IMR-90 (cell line): Measurements from ENCODE around the gene DOCK10. TPM values are rescaled to one million over a fixed set of nuclear protein-coding genes. Genes with fewer than 3 reads are reported as not detected.
A peak's percentile ranks its signal among the peaks of the same experiment; 100 is the strongest.

Experiments
- ATAC-seq: fragments of 200-7000 bp; cut with Tn5 transposase; 2 replicates; pipeline ENCODE4 v1.9.1; 2020; ENCODE audit warnings: low read depth, mild to moderate bottlenecking, moderate library complexity
- BruUV-seq: library from RNA; stranded (reverse); fragments of 400-500 nt; replicated peaks from 2 replicates; lab custom pipeline; 2021; lab: Mats Ljungman, UMichigan
- CTCF ChIA-PET: fragments of 300-600 bp; formaldehyde crosslinking; extraction: SDS; loops from one replicate; lab custom pipeline; 2021; ENCODE audit warnings: antibody characterized with exemption; lab: Yijun Ruan, JAX
- POLR2A ChIA-PET: fragments of 300-600 bp; sonication (Branson Sonifier 250); formaldehyde crosslinking; loops from one replicate; lab custom pipeline; 2022; ENCODE audit warnings: antibody characterized with exemption; ENCODE audit not compliant: unreplicated experiment; lab: Charles Lee
- DNase-seq: peaks from one replicate; pipeline ENCODE4 v3.0.0; 2013
- H2AFZ ChIP-seq: replicated peaks from 2 replicates; pipeline ENCODE3; 2013; ENCODE audit warnings: low read length, mild to moderate bottlenecking; ENCODE audit not compliant: poor library complexity
- H2AK5ac ChIP-seq: 2 replicates; pipeline ENCODE4 v1.6.1; 2013; ENCODE audit warnings: low read depth, low read length, inconsistent platforms
- H2AK9ac ChIP-seq: replicated peaks from 2 replicates; pipeline ENCODE3; 2013; ENCODE audit warnings: mild to moderate bottlenecking, low read depth, low read length, moderate library complexity; ENCODE audit not compliant: poor library complexity
- H2BK120ac ChIP-seq: 2 replicates; pipeline ENCODE4 v1.6.1; 2013; ENCODE audit warnings: low read depth, low read length, inconsistent platforms
- H2BK15ac ChIP-seq: 3 replicates; pipeline ENCODE4 v1.6.1; 2013; ENCODE audit warnings: low read depth, low read length, inconsistent platforms
- H2BK20ac ChIP-seq: 2 replicates; pipeline ENCODE4 v1.6.1; 2013; ENCODE audit warnings: low read depth, mild to moderate bottlenecking, inconsistent platforms, low read length, moderate library complexity
- H2BK5ac ChIP-seq: 2 replicates; pipeline ENCODE4 v1.6.1; 2013; ENCODE audit warnings: mild to moderate bottlenecking, low read depth, low read length, inconsistent platforms; ENCODE audit not compliant: poor library complexity, severe bottlenecking
- H3K14ac ChIP-seq: replicated peaks from 2 replicates; pipeline ENCODE4 v1.6.1; 2013; ENCODE audit warnings: low read depth, low read length, inconsistent platforms
- H3K18ac ChIP-seq: 2 replicates; pipeline ENCODE4 v1.6.1; 2013; ENCODE audit warnings: low read depth, low read length, control low read depth
- H3K23ac ChIP-seq: 2 replicates; pipeline ENCODE4 v1.6.1; 2013; ENCODE audit warnings: low read depth, low read length, inconsistent platforms
- H3K27ac ChIP-seq: 2 replicates; pipeline ENCODE4 v1.5.1; 2013; ENCODE audit warnings: mild to moderate bottlenecking, control low read depth, low read length; ENCODE audit not compliant: insufficient read depth
- H3K27me3 ChIP-seq: 2 replicates; pipeline ENCODE4 v1.6.1; 2013; ENCODE audit warnings: low read length; ENCODE audit not compliant: control insufficient read depth, insufficient read depth
- H3K36me3 ChIP-seq: 2 replicates; pipeline ENCODE4 v1.6.1; 2013; ENCODE audit warnings: low read length, mixed read lengths; ENCODE audit not compliant: control insufficient read depth, insufficient read depth
- H3K4ac ChIP-seq: 2 replicates; pipeline ENCODE4 v1.6.1; 2013; ENCODE audit warnings: low read depth, low read length, inconsistent platforms
- H3K4me1 ChIP-seq: 2 replicates; pipeline ENCODE4 v1.6.1; 2013; ENCODE audit warnings: low read length, mixed read lengths; ENCODE audit not compliant: control insufficient read depth, insufficient read depth
- H3K4me2 ChIP-seq: 2 replicates; pipeline ENCODE4 v1.6.1; 2013; ENCODE audit warnings: low read depth, mild to moderate bottlenecking, control low read depth, low read length, moderate library complexity
- H3K4me3 ChIP-seq: 2 replicates; pipeline ENCODE4 v1.5.1; 2013; ENCODE audit warnings: low read depth, mild to moderate bottlenecking, control low read depth, low read length, moderate library complexity; ENCODE audit not compliant: insufficient read depth
- H3K56ac ChIP-seq: 2 replicates; pipeline ENCODE4 v1.6.1; 2013; ENCODE audit warnings: low read length, inconsistent platforms; ENCODE audit not compliant: insufficient read depth; ENCODE audit errors: extremely low read depth
- H3K79me1 ChIP-seq, 2 experiments: 2 replicates each; pipeline ENCODE4 v1.6.1; 2013; ENCODE audit warnings: low read length in 2 of 2, inconsistent platforms in 1 of 2, low read depth in 1 of 2
- H3K9ac ChIP-seq: 2 replicates; pipeline ENCODE4 v1.6.1; 2013; ENCODE audit warnings: low read depth, low read length, control low read depth
- H3K9me1 ChIP-seq: 2 replicates; pipeline ENCODE4 v1.6.1; 2013; ENCODE audit warnings: low read length, inconsistent platforms; ENCODE audit not compliant: insufficient read depth
- H3K9me3 ChIP-seq: 2 replicates; pipeline ENCODE4 v1.6.1; 2013; ENCODE audit warnings: low read length; ENCODE audit not compliant: control insufficient read depth, insufficient read depth
- H4K20me1 ChIP-seq: 2 replicates; pipeline ENCODE4 v1.6.1; 2013; ENCODE audit warnings: low read length, inconsistent platforms; ENCODE audit not compliant: insufficient read depth
- H4K5ac ChIP-seq: 2 replicates; pipeline ENCODE4 v1.6.1; 2013; ENCODE audit warnings: mild to moderate bottlenecking, low read depth, low read length, control low read depth
- H4K8ac ChIP-seq, 2 experiments: 2 replicates each; pipeline ENCODE4 v1.6.1; 2013; ENCODE audit warnings: low read depth in 2 of 2, low read length in 2 of 2, control low read depth in 1 of 2, inconsistent platforms in 1 of 2
- H4K91ac ChIP-seq: 2 replicates; pipeline ENCODE4 v1.6.1; 2013; ENCODE audit warnings: low read depth, low read length, inconsistent platforms; ENCODE audit not compliant: insufficient read depth
- MAFK ChIP-seq: IDR thresholded peaks from 2 replicates; pipeline ENCODE4 v1.6.1; 2012; ENCODE audit warnings: low read depth, low read length, improper control_type of control experiment
- USF2 ChIP-seq: fragments of 150-350 bp; IDR thresholded peaks from 2 replicates; pipeline ENCODE4 v1.6.1; 2017; ENCODE audit warnings: mild to moderate bottlenecking, antibody characterized with exemption, low read length, low read depth
- WGBS, 2 experiments: methylation state at CpG; one replicate each; pipeline versions ENCODE4 v1.1.5 to v1.1.7; 2013; ENCODE audit warnings: missing lambda C conversion rate in 2 of 2; ENCODE audit not compliant: insufficient read length in 1 of 2; ENCODE audit errors: extremely low coverage in 2 of 2; 5-methylcytosine and 5-hydroxymethylcytosine counted together
- dilution Hi-C: fragments of 300-500 bp; cut with HindIII; formaldehyde crosslinking; loops from one replicate; pipeline ENCODE4 v1.14.3; 2018; ENCODE audit warnings: low sequenced_read_pairs; ENCODE audit not compliant: unreplicated experiment
- in situ Hi-C: fragments of 300-500 bp; cut with MboI; formaldehyde crosslinking; loops from 3 replicates; pipeline ENCODE4 v1.14.3; 2019; ENCODE audit warnings: low sequenced_read_pairs, inconsistent platforms, mixed read lengths
- intact Hi-C: fragments of 100-400 bp; cut with micrococcal nuclease; formaldehyde crosslinking; loops from 2 replicates; pipeline ENCODE4 v1.10.0; 2022
- polyA plus RNA-seq, 3 experiments: library from polyadenylated mRNA; depleted of rRNA; stranded (reverse); fragments of >200 nt; gene quantifications; 2 replicates each; pipeline ENCODE4 v1.2.3, GENCODE V29; 2012; ENCODE audit warnings: low replicate concordance in 1 of 3
- total RNA-seq: library from RNA; depleted of rRNA; stranded (reverse); fragments of >200 nt; gene quantifications from 2 replicates; pipeline ENCODE4 v1.2.3, GENCODE V29; 2012

The DOCK10 gene
- total and polyA plus RNA-seq, 2 of the 4 experiments (the other 2 are of a cell fraction), result 58.6 to 75.3 TPM

- Histone ChIP-seq H4K91ac (no peak overlapping the region), H2BK5ac (peak overlapping the region; percentile 11), H2BK120ac (no peak overlapping the region), H3K4ac (no peak overlapping the region), H4K5ac (no peak overlapping the region), H3K27me3 (no peaks in the 10 kb centered on the region), H2BK20ac (no peak overlapping the region), H4K8ac (peak overlapping the region in 1 of 2 experiments; percentile 6; a peak in 1 of 4 replicates), H3K23ac (no peak overlapping the region), H2AFZ (no peak overlapping the region), H3K27ac (no peak overlapping the region), H4K20me1 (no peaks in the 10 kb centered on the region), H3K4me1 (peaks cover 9% of the 10 kb centered on the region), H2BK15ac (no peak overlapping the region), H3K79me1 (peaks cover 36 to 73% of the 10 kb centered on the region in 2 experiments), H2AK5ac (no peak overlapping the region), H3K14ac (no peak overlapping the region), H3K4me2 (no peak overlapping the region), H3K9me3 (no peaks in the 10 kb centered on the region), H3K9me1 (peaks cover 8% of the 10 kb centered on the region), H3K4me3 (no peak overlapping the region), H2AK9ac (no peak overlapping the region), H3K56ac (no peak overlapping the region), H3K18ac (no peak overlapping the region), H3K36me3 (no peaks in the 10 kb centered on the region), H3K9ac (no peak overlapping the region)
- dilution Hi-C loops, result no loop called here
- DNase-seq (no peak), ATAC-seq (no peak)
- ChIA-PET CTCF (no interaction called here), POLR2A (no interaction called here)
- BruUV-seq, result no TSS peak
- TF ChIP-seq USF2 (no peak), MAFK (peak; percentile 71)
- intact Hi-C loops, result loop anchor here (1.0 to 5.0 kb wide), 6 partner anchors 137 to 642 kb away; partner anchors contain the start of gene CUL3
- in situ Hi-C loops, result loop anchor here (25.0 kb wide), 2 partner anchors 637 to 663 kb away; no protein-coding TSS in a partner anchor
- 93% methylated on average over 2 of the region's 3 CpGs; no CpG with 5 or more reads in 1 of the 2 experiments for WGBS, 2 experiments
These were observed 42.5 kb downstream of the DOCK10 start for GRCh38 chr2:224999754-225000153.
